Measurements from ENCODE around the gene MDGA2. TPM values are rescaled to one million over a fixed set of nuclear protein-coding genes. Genes with fewer than 3 reads are reported as not detected.

MDGA2 gene
- total RNA-seq, 4 donors from 2014 or later, result not detected

DNA sequence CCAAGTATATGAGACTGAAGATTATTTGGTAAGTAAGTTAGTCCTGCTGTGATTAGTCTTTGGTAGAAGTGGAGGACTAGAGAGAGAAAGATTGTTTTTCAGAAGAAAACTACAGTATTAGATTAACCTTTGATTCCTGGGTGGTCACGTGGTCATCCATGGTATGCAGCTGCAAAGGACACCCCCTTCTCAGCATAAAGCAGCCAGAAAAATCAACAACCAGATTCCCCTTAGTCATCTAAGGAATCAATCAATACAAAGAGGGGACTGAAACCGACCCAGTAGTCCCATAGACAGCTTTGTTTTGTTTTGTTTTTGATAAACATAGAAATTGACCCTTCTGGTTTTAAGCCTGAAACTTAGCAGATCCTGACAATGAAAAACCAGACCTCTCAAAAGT, 30.3 kb upstream of the MDGA2 start:
- TF ChIP-seq POLR2A (IDR thresholded peaks at IDR 0.05), result no peak
- TF ChIP-seq, protein P1, sequence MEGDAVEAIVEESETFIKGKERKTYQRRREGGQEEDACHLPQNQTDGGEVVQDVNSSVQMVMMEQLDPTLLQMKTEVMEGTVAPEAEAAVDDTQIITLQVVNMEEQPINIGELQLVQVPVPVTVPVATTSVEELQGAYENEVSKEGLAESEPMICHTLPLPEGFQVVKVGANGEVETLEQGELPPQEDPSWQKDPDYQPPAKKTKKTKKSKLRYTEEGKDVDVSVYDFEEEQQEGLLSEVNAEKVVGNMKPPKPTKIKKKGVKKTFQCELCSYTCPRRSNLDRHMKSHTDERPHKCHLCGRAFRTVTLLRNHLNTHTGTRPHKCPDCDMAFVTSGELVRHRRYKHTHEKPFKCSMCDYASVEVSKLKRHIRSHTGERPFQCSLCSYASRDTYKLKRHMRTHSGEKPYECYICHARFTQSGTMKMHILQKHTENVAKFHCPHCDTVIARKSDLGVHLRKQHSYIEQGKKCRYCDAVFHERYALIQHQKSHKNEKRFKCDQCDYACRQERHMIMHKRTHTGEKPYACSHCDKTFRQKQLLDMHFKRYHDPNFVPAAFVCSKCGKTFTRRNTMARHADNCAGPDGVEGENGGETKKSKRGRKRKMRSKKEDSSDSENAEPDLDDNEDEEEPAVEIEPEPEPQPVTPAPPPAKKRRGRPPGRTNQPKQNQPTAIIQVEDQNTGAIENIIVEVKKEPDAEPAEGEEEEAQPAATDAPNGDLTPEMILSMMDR (IDR thresholded peaks at IDR 0.05), result no peak
- no peaks in the 10 kb centered on the region for H3K36me3 ChIP-seq
- H3K27me3 ChIP-seq, result no peaks in the 10 kb centered on the region

DNA sequence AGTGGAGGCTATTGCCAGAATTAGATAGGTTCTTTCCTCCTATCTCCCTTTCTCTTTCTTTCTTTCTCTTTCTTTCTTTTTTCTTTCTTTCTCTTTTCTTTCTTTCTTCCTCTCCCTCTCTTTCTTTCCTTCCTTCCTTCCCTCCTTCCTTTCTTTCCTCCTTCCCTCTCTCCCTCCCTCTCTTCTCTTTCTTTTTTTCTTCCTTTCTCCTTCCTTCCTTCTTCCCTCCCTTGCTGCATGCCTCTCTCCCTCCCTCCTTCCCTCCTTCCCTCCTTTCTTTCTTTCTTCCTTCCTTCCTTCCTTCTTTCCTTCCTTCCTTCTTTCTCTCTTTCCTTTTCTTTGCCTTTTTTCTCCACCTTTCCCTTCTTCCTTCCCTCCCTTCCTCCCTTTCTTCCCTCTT, 16.4 kb upstream of the MDGA2 start:
- DNase-seq, result no peak
- Histone ChIP-seq H3K27me3 (no peaks in the 10 kb centered on the region), H3K27ac (no peak overlapping the region), H3K36me3 (no peaks in the 10 kb centered on the region), H3K9me3 (no peaks in the 10 kb centered on the region), H3K4me1 (no peaks in the 10 kb centered on the region), H3K4me3 (no peak overlapping the region)
- TF ChIP-seq POLR2A (IDR thresholded peaks at IDR 0.05), result no peak
- TF ChIP-seq, protein P1 (IDR thresholded peaks at IDR 0.05), result no peak

More for the DNA sequence above, 30.3 kb upstream of the MDGA2 start:
- no peaks in the 10 kb centered on the region for H3K9me3 ChIP-seq
- no peak overlapping the region for H3K27ac ChIP-seq
- no peak overlapping the region for H3K4me3 ChIP-seq
- no peaks in the 10 kb centered on the region for H3K4me1 ChIP-seq
- no peak for DNase-seq

DNA sequence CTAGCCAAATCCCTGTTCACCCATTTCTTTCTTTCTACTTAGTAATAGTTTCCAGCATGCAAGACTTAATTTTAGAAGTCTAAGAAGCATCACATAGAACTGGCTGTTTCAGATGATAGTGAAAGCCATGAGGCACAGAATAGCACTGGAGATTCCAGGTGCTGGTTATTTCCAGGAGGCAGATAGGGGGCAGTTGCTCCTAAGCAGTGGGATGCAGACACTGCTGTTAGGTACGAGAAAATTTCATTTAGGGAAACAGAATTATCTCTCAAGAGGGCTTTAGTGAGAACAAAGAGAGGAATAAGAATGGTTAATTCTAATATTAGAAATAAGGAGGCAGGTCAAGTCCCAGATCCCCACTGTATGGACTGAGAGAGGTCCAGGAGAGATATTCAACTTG, 3.6 kb upstream of the MDGA2 start:
- Histone ChIP-seq H3K4me3 (no peak overlapping the region), H3K27ac (no peak overlapping the region), H3K9me3 (no peaks in the 10 kb centered on the region), H3K36me3 (no peaks in the 10 kb centered on the region), H3K27me3 (peaks cover 0 to 8% of the 10 kb centered on the region in 2 donors), H3K4me1 (no peaks in the 10 kb centered on the region)
- TF ChIP-seq POLR2A (IDR thresholded peaks at IDR 0.05), result no peak
- TF ChIP-seq, protein P1 (IDR thresholded peaks at IDR 0.05), result no peak
- no peak for DNase-seq

DNA sequence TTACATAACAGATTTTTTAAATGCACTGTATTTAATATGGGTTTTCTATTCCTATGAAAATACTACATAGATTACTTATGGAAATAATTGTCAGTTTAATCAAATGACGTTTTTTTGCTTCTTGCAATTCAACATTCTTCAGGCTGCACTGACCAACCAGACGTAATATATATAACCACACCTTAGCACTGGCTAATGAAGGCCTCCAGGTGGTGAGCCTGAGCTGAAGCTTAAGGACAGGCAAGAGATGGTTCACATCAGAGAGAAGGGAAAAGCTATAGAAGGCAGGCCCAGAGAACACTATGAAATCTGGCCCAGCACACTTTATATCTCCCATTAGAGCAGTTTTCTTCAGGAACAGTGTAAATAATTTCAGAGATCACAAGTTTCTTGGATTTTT, 2.8 kb upstream of the MDGA2 start:
- no peaks in the 10 kb centered on the region for H3K36me3 ChIP-seq
- H3K4me3 ChIP-seq, result no peak overlapping the region
- H3K9me3 ChIP-seq, result no peaks in the 10 kb centered on the region
- H3K27ac ChIP-seq, result no peak overlapping the region
- no peak for DNase-seq
- TF ChIP-seq, protein P1 (IDR thresholded peaks at IDR 0.05), result no peak
- TF ChIP-seq POLR2A (IDR thresholded peaks at IDR 0.05), result no peak
- peaks cover 0 to 8% of the 10 kb centered on the region in 2 donors for H3K27me3 ChIP-seq
- H3K4me1 ChIP-seq, result no peaks in the 10 kb centered on the region

DNA sequence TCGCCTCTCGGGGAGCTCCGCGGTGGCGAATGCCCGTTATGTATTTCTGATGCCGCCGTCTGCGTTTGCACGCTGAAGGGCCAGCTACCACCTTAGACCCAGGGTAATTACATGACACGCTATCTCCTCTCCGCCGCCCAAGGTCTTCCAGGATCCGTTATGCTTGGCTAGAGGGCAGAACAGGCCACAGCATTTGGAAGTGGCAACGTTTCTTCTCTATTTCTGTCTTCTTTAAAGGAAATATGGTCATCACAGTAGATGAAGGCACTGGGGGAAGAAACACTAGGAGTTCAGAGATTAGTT, 861 bp upstream of the MDGA2 start:
- Histone ChIP-seq H3K4me3 (peak overlapping the region in 1 of 4 donors; percentile 29), H3K4me1 (no peaks in the 10 kb centered on the region), H3K36me3 (no peaks in the 10 kb centered on the region), H3K9me3 (no peaks in the 10 kb centered on the region), H3K27ac (no peak overlapping the region), H3K27me3 (peaks cover 0 to 8% of the 10 kb centered on the region in 2 donors)
- no peak for DNase-seq
- TF ChIP-seq, protein P1 (IDR thresholded peaks at IDR 0.05), result no peak
- TF ChIP-seq POLR2A (IDR thresholded peaks at IDR 0.05), result no peak

Data from Peyer's patch (tissue), 4 donors.